SK-N-SH (cell line): Measurements from ENCODE around the gene NDEL1.

ENCODE experiments used
- CHD2 ChIP-seq: fragments of 150-350 bp; IDR thresholded peaks from 2 replicates; pipeline ENCODE4 v1.6.1; 2018; ENCODE audit warnings: low read length; ENCODE audit not compliant: partially characterized antibody
- NRF1 ChIP-seq: IDR thresholded peaks from 2 replicates; pipeline ENCODE4 v1.6.1; 2012; ENCODE audit warnings: low read depth, mild to moderate bottlenecking, low read length
- POLR2AphosphoS5 ChIP-seq: IDR thresholded peaks from 2 replicates; pipeline ENCODE4 v1.6.1; 2012; ENCODE audit warnings: low read depth, low read length
- YY1 ChIP-seq: IDR thresholded peaks from 2 replicates; pipeline ENCODE4 v1.4.0; 2012; ENCODE audit warnings: low read depth, mild to moderate bottlenecking
- TF ChIP-seq, protein P1 (sequence below): fragments of 200-600 bp; sonication (generic); IDR thresholded peaks from 2 replicates; pipeline ENCODE4 v1.6.1; 2017; ENCODE audit warnings: antibody characterized with exemption, mild to moderate bottlenecking, moderate library complexity
- TF ChIP-seq, protein P2 (sequence below): IDR thresholded peaks from 2 replicates; pipeline ENCODE4; 2012

DNA sequence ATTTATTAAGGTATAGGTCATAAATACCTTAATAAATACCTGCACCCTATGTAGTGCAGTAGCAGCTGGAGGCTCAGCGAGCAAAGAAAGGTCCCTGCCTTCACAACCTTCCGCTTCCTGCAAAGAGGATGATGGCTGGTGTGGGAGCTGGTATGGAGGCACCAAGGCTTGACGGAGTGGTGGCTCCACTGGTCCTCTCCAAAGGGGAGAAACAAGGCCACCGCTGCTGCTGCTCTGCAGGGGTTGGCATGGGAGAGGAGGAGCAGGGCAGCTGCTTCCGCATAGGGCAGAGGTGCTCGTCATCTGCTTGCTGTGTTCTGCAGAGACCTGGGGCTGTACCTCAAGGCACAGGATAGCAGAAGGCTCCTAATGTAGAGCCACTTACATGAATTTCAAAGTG, 52.8 kb downstream of the NDEL1 start:
- no peak for TF ChIP-seq NRF1
- no peak for TF ChIP-seq POLR2AphosphoS5
- TF ChIP-seq, protein P1, sequence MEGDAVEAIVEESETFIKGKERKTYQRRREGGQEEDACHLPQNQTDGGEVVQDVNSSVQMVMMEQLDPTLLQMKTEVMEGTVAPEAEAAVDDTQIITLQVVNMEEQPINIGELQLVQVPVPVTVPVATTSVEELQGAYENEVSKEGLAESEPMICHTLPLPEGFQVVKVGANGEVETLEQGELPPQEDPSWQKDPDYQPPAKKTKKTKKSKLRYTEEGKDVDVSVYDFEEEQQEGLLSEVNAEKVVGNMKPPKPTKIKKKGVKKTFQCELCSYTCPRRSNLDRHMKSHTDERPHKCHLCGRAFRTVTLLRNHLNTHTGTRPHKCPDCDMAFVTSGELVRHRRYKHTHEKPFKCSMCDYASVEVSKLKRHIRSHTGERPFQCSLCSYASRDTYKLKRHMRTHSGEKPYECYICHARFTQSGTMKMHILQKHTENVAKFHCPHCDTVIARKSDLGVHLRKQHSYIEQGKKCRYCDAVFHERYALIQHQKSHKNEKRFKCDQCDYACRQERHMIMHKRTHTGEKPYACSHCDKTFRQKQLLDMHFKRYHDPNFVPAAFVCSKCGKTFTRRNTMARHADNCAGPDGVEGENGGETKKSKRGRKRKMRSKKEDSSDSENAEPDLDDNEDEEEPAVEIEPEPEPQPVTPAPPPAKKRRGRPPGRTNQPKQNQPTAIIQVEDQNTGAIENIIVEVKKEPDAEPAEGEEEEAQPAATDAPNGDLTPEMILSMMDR = no peak
- TF ChIP-seq YY1 = no peak
- TF ChIP-seq CHD2 = no peak
- TF ChIP-seq, protein P2, sequence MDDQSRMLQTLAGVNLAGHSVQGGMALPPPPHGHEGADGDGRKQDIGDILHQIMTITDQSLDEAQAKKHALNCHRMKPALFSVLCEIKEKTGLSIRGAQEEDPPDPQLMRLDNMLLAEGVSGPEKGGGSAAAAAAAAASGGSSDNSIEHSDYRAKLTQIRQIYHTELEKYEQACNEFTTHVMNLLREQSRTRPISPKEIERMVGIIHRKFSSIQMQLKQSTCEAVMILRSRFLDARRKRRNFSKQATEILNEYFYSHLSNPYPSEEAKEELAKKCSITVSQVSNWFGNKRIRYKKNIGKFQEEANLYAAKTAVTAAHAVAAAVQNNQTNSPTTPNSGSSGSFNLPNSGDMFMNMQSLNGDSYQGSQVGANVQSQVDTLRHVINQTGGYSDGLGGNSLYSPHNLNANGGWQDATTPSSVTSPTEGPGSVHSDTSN = no peak
